Astrocyte of the cerebellum (primary cell): ENCODE results near the gene FRMD1.

Experiments
- DNase-seq: peaks from one replicate; pipeline ENCODE4 v3.0.0-alpha.2; 2011; ENCODE audit warnings: low read depth
- H3K4me3 ChIP-seq: 2 replicates; pipeline ENCODE4 v1.5.1; 2011; ENCODE audit warnings: mild to moderate bottlenecking, low read depth, low read length, moderate library complexity
- CTCF ChIP-seq: IDR thresholded peaks from 2 replicates; pipeline ENCODE4 v1.5.1; 2012; ENCODE audit warnings: low read length, low read depth, moderate library complexity, mild to moderate bottlenecking; ENCODE audit errors: missing control alignments
- in situ Hi-C: cut with HindIII; loops from 2 replicates; pipeline ENCODE4 v1.10.0; 2017; ENCODE audit warnings: low sequenced_read_pairs

FRMD1 gene

GRCh38 chr6:168078943-168079405 lies at the start of gene FRMD1:
TSS of gene FRMD1 (minus strand) at chr6:168079212. CDS start at chr6:168079094, 118 bp downstream.
- TF ChIP-seq CTCF: no peak
- in situ Hi-C loops: no loop called here
- DNase-seq: no peak
- H3K4me3 ChIP-seq: no peak within 1 kb of the TSS

GRCh38 chr6:168128006-168128630 lies 49.1 kb upstream of the FRMD1 start:
- in situ Hi-C loops: no loop called here
- DNase-seq: no peak
- no peak for TF ChIP-seq CTCF
- H3K4me3 ChIP-seq: no peak overlapping the region

- in situ Hi-C loops: no loop called here
- no peak for DNase-seq
- TF ChIP-seq CTCF: no peak
- H3K4me3 ChIP-seq: no peak overlapping the region
These were observed 48.4 kb upstream of the FRMD1 start for GRCh38 chr6:168127384-168127868.

DNA sequence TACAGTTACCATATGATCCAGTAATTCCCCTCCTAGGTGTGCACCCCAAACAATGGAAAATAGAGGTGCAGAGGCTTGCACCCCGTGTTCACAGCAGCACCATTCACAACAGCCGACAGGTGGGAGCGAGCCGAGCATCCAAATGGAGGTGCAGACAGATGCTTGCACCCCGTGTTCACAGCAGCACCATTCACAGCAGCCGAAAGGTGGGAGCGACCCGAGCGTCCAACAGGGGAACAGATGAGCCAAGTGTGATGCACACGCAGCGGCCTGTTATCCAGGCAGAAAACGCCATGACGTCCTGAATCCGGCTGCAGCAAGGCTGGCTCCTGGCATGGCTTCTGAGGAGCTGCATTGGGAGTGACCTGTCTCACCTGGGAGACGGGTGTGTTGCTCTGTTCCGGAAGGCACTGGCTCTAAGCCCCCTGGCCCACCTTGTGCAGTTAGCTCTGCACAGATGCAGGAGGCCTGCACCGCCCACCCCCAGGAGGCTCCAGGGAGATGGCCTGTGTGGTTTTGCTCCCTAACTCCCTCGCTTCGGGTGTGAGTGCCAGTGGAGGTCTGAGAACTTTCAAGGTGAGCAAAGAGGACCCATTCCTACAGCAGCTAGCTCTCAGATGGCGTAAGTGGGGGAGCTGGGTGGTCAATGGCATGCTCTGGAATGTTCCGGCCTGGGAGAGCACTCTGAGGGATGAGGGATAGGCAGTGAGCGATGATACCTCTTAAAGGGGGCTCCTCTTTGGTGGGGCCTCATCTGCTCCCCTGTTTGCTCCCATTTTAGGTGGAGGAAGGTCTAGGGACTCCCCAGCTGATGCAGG lies 47.8 kb upstream of the FRMD1 start:
- in situ Hi-C loops: no loop called here

DNA sequence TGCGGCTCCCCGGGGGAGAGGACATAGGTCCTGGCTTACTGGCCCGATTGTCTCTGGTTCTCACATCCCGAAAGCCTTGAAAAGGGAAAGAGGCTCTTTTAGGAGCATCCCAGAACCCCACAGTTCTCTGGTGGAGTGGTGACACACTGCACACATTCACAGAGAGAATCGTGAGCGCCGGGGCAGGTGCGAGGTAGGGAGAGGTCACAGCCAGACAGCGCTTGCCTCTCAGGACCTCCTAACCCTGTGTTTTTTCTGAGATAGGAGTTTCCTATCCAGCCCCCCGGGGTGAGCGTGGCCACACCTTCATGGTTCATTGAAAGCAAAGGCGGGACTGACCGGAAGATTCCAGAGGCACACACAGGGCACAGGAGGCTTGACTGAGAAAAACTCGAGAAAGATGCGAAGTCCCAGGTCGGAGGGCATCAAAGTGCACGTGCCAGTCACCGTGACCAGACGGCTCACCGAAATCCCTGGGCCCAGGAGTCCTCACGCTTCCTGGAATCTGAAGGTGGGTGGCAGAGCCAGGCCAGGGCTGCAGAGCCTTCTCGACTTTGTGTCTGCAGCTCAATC lies 46.5 kb upstream of the FRMD1 start:
- in situ Hi-C loops: no loop called here
- no peak for TF ChIP-seq CTCF

More for the DNA sequence above, 47.8 kb upstream of the FRMD1 start:
- TF ChIP-seq CTCF: no peak
- no peak for DNase-seq
- no peak overlapping the region for H3K4me3 ChIP-seq

GRCh38 chr6:168124921-168125320 lies 45.9 kb upstream of the FRMD1 start:
- DNase-seq: no peak
- in situ Hi-C loops: loop anchor here (5.0 kb wide), 2 partner anchors 58 to 82 kb away; no protein-coding TSS in a partner anchor
- TF ChIP-seq CTCF: no peak
- no peak overlapping the region for H3K4me3 ChIP-seq

More for the DNA sequence above, 46.5 kb upstream of the FRMD1 start:
- H3K4me3 ChIP-seq: no peak overlapping the region
- DNase-seq: no peak
